HG02884 (cell line): ENCODE data around the gene IGSF6.
"Not testable (repeated sequence)": the region's sequence is repeated elsewhere in the genome, so short reads cannot be mapped to it uniquely, and the experiment has no call there.

Source experiments
- ATAC-seq: cut with Tn5 transposase; IDR thresholded peaks from one replicate; pipeline ENCODE4 v1.9.1; 2021; ENCODE audit warnings: mild to moderate bottlenecking, moderate library complexity; ENCODE audit not compliant: unreplicated experiment

IGSF6 gene

DNA sequence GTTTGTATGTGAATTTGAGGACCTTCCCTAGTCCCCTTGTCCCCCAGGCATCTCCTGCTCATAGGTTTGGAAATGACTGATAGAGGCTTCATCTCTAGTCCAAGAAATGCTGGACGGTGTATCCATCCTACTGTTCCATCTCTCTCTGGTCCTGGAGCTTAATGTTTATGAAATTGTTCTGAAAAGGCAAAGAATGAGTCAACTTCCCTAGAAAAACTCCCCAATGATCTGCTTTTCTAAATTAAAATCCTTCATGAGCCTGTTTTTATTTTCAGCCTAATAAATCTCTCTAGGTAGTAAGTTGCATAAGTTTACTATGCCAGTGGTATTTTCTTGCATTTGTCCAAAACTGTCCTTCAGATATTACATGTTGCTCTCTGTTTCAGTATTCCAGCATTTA, 2.1 kb upstream of the IGSF6 start:
- no peak for ATAC-seq

DNA sequence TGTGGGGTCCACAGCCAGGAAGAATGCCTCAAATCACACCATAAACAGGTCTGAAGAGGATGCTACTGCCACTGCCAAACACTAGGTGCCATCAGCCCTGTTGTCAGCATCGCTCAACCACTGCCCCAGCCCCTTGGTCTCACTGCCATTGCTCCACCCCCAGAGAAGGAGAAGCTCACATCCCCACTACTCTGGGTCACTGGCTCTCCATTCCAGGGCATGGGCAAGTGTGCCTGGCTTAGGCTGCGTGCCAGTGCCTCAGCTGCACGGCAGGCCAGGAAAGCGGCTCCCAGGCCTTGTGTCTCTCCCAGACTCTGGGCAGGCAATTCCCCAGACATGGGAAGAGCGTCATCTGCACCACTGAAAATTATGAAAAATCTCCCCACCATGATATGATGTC, 1.2 kb upstream of the IGSF6 start:
- ATAC-seq = no peak

GRCh38 chr16:21651515-21651914, 893 bp downstream of the IGSF6 start:
- ATAC-seq = no peak

GRCh38 chr16:21650521-21650920, 1.9 kb downstream of the IGSF6 start:
- no peak for ATAC-seq

- not testable (repeated sequence) for ATAC-seq
Observed at GRCh38 chr16:21649826-21650406, 2.5 kb downstream of the IGSF6 start.

DNA sequence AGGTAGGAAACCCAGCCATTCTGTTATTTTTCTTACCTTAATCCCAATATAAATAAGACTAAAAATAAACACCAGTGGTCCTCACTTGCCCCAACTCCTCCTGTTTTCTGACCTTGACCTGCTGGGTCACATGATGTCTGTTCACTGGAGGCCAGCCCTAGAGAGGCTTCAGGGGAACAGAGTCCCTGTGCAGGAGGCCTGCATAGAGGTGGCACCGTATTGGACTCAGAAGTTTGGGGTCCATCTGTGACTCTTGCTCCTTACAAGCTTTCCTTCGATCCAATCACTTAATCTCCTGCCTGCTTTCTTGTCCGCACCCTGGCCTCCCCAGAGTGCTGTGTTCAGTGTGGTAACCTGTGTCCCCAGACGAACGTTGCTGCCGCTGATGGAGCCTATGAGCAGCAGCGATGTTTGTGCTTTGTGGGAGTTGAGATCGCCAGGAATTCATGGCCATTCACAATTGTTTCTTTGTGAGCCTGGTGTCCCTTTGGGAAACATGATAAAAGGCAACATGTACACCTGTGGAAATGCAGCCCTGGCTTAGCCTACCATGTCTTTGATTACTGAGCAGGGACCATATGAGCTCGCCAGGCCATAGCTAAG, 4.7 kb downstream of the IGSF6 start:
- peak; percentile 11 for ATAC-seq

GRCh38 chr16:21646721-21647561, 5.5 kb downstream of the IGSF6 start:
- peak; percentile 84 for ATAC-seq

- no peak for ATAC-seq
Observed at GRCh38 chr16:21646091-21646490, 6.3 kb downstream of the IGSF6 start.

GRCh38 chr16:21645261-21645721, 7.1 kb downstream of the IGSF6 start:
- no peak for ATAC-seq

DNA sequence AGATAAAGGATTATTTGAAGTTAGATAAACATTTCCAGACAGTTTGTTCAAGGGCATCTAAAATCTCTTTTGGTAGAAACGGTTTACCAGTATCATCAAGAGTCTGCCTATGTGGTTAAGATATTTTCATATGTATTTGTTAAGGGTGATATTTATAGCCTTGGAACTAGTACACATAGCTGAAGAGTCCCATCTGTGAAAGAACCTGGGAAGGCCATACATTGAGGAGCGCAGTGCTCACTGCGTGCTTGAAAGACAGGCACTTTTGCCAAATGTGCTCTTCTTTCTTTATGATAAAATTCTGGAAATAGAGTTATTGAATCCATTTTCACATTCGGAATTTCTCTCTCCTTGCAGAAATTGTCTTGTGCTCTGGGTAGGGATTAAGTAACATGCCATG, 7.7 kb downstream of the IGSF6 start:
- ATAC-seq = no peak

GRCh38 chr16:21643785-21644184, 8.6 kb downstream of the IGSF6 start:
- no peak for ATAC-seq

- no peak for ATAC-seq
Observed at GRCh38 chr16:21642861-21643260, 9.5 kb downstream of the IGSF6 start.

- no peak for ATAC-seq
Observed at GRCh38 chr16:21641916-21642315, 10.5 kb downstream of the IGSF6 start.

GRCh38 chr16:21639493-21639892, 12.9 kb downstream of the IGSF6 start:
- ATAC-seq = no peak

GRCh38 chr16:21638573-21638975, 13.8 kb downstream of the IGSF6 start:
- ATAC-seq = no peak

DNA sequence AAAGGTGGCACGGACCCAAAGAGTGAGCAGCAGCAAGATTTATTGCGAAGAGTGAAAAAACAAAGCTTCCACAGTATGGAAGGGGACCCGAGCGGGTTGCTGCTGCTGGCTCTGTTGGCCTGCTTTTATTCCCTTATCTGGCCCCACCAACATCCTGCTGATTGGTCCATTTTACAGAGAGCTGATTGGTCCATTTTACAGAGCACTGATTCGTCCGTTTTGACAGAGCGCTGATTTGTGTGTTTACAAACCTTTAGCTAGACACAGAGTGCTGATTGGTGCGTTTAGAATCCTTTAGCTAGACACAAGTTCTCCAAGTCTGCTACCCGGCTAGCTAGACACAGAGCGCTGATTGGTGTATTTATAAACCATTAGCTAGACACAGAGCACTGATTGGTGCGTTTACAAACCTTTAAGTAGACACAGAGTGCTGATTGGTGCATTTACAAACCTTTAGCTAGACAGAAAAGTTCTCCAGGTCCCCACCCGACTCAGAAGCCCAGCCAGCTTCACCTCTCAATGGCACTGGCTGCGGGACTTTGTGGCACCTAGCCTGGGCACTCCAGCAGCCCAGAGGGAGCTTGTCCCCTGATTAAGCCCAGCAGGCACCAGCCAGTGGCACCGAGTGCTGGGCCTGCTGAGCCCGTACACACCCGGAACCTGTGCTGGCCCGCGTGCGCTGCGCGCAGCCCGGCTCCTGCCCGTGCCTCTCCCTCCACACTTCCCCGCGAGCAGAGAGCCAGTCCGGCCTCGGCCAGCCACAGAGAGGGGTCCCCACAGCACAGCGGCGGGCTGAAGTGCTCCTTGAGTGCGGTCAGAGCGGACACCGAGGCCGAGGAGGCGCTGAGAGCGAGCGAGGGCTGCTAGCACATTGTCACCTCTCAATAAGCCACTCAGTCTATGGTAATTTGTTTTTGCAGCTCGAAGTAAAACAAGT, 15.1 kb downstream of the IGSF6 start:
- no peak for ATAC-seq

DNA sequence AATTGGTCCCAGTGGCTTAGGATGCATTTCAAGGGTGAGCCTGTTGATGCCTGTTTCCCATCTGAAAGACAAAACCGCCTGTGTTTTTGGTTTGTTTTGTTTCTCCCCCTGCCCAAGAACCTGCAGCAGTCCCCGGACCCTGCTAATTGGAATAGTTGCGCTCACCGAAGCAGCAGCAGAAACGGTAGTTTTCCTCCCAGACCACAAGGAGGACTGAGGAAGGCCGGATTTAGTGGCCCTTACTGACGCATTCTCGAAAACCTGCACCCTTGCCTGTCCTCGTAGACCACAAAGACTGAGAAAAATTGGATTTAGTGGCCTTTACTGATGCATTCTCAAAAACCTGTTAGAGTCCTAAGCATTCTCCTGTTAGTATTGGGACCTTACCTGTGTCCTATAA, 16.7 kb downstream of the IGSF6 start:
- ATAC-seq = not testable (repeated sequence)

DNA sequence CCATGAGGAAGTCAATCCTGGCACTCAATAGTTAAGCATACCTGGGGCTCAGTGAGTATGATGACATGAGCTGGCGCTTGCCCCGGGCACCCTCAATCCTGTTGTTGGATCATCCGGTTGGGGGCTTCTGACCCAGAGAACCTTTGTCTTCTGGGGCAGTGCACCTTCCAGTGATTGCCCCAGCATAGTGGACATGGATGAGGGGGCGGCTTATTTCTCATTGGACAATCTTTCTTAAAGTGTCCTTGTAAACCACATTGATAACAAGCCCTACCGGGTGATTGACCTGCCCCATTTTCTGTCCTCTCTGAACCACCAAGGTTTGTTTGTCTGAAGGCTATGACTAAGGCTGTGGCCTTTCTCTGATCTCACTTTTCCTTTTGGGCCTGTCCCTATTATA, 18.2 kb downstream of the IGSF6 start:
- no peak for ATAC-seq

- not testable (repeated sequence) for ATAC-seq
Observed at GRCh38 chr16:21631951-21632575, 20.3 kb downstream of the IGSF6 start.

DNA sequence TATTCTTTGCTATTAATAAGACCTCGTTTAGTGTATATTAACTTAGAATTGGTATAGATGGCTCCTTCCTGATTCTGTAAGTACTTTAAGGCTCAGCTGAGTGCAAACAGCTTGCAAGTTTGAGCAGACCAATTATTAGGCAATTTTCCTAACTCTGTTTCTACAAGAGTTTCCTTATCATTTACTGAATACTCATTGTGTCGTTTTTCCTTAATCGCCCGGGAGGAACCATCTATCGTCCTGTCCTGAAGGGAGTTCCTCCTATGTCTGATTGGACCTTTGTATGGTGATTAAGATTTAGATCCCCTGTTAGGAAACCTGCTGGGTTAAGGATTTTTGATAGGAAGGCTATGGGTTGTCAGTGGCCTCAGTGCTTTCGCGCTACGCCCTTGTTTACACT, 21.0 kb downstream of the IGSF6 start:
- not testable (repeated sequence) for ATAC-seq
